OCI-LY3 (cell line): ENCODE results near the gene AIG1.

Experiments used
- EZH2phosphoT487 ChIP-seq: fragments of 200-600 bp; shearing (Covaris generic); IDR thresholded peaks from 2 replicates; pipeline ENCODE4 v1.6.1; 2018; ENCODE audit warnings: antibody characterized with exemption, mixed run types, low read depth
- TF ChIP-seq, protein P1 (sequence below): fragments of 200-600, 300-600 bp; sonication (generic); IDR thresholded peaks from 2 replicates; pipeline ENCODE4 v1.5.1; 2014; ENCODE audit warnings: antibody characterized with exemption, low read length, low read depth

DNA sequence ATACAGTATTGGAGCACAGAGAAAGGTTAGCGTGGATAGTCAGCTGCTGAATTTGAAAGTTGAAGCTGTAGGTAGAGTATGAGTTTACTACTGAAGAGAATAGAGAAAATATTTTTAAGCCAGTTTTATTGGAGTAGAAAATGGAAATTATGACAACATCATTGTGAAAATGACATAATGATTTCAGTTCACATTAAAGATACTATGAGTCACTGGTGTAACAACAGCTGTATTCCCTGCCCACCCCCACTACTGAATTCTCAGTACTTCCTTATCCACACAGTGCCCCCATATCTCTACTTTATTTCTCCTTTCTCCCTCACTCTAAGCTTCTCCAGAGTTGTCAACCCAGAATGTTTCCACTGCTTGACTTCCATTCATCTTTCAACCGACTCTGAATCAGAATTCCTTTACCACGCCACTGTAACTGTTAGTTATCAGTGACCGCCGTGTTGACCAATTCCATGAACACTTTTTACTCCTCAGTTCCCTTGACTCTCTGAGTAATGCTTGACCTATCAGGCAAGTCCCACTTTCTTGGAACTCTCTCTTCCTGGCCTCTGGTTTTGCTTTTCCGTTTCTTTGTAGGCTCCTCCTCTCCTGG is 139.6 kb downstream of the AIG1 start:
- TF ChIP-seq, protein P1, sequence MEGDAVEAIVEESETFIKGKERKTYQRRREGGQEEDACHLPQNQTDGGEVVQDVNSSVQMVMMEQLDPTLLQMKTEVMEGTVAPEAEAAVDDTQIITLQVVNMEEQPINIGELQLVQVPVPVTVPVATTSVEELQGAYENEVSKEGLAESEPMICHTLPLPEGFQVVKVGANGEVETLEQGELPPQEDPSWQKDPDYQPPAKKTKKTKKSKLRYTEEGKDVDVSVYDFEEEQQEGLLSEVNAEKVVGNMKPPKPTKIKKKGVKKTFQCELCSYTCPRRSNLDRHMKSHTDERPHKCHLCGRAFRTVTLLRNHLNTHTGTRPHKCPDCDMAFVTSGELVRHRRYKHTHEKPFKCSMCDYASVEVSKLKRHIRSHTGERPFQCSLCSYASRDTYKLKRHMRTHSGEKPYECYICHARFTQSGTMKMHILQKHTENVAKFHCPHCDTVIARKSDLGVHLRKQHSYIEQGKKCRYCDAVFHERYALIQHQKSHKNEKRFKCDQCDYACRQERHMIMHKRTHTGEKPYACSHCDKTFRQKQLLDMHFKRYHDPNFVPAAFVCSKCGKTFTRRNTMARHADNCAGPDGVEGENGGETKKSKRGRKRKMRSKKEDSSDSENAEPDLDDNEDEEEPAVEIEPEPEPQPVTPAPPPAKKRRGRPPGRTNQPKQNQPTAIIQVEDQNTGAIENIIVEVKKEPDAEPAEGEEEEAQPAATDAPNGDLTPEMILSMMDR: no peak
- no peak for TF ChIP-seq EZH2phosphoT487
